ENCODE results near the gene TIAM1.

- TF ChIP-seq, protein P1, sequence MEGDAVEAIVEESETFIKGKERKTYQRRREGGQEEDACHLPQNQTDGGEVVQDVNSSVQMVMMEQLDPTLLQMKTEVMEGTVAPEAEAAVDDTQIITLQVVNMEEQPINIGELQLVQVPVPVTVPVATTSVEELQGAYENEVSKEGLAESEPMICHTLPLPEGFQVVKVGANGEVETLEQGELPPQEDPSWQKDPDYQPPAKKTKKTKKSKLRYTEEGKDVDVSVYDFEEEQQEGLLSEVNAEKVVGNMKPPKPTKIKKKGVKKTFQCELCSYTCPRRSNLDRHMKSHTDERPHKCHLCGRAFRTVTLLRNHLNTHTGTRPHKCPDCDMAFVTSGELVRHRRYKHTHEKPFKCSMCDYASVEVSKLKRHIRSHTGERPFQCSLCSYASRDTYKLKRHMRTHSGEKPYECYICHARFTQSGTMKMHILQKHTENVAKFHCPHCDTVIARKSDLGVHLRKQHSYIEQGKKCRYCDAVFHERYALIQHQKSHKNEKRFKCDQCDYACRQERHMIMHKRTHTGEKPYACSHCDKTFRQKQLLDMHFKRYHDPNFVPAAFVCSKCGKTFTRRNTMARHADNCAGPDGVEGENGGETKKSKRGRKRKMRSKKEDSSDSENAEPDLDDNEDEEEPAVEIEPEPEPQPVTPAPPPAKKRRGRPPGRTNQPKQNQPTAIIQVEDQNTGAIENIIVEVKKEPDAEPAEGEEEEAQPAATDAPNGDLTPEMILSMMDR (IDR thresholded peaks at IDR 0.05): peak; percentile 77
- TF ChIP-seq SIN3A (IDR thresholded peaks at IDR 0.05; ENCODE audit: borderline replicate concordance, insufficient read depth, low read depth, low read length) (no peak), POLR2AphosphoS5 (IDR thresholded peaks at IDR 0.05; ENCODE audit: low read depth, low read length) (no peak), TCF7L2 (IDR thresholded peaks at IDR 0.05; ENCODE audit: low read depth, low read length) (no peak)
These were observed 3.5 kb upstream of the TIAM1 start for GRCh38 chr21:31347435-31348032.
